NCI-H2227 (cell line): ENCODE results near the gene PPFIBP1.
"Not testable (repeated sequence)": the region's sequence is repeated elsewhere in the genome, so short reads cannot be mapped to it uniquely, and the experiment has no call there.

Source experiments
- DNase-seq: peaks from one replicate; lab custom pipeline; 2025; ENCODE audit not compliant: unreplicated experiment; lab: John Stamatoyannopoulos, UW

Gene PPFIBP1

DNA sequence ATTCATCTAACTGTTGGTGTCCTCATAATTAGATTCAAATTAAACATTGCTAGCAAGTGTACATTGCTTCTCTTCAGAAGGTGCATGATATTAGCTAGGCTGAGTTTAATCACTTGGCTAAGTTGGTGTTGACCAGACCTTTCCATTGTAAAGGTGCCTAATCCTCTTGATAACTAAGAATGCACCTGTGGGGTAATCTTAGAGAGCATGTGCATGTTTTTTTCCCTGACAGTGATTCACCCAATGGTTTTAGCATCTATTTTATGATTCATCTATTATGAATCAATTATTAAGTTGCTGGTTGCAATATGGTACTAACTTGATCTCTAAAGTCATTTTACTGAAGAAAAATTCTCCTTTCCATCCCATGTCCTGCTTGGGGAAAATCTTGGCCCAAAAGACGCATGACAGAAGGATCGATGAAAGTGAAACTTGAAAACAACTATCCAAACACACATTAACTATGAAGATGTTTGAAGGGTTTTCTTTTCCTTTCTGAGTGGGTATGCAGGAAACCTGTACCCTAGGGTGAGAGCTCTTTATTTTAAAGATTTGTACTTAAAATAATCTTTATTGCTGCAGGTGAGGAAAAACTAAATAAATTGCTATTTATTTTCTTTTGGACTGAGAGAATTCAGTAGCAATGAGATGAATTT, 64.2 kb downstream of the PPFIBP1 start:
- DNase-seq, result not testable (repeated sequence)

DNA sequence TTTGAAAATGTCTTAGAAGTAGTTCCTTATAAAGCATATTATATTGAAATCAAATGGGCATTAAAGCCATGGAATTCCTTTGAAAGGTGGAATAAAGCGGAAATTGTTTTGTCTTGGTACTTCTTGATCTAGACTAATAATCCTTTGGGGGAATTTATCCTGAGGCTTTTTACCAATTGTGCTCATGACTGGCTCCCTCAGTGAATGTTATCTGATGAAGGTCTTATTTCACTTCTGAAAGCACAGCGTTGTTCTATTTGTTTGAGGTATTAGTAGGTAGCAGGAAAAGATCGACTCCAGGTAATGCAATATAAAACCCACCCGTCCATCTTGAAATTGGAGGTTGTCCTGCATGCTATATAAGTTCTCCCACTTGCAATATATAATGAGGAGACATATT, 64.8 kb downstream of the PPFIBP1 start:
- DNase-seq, result no peak

DNA sequence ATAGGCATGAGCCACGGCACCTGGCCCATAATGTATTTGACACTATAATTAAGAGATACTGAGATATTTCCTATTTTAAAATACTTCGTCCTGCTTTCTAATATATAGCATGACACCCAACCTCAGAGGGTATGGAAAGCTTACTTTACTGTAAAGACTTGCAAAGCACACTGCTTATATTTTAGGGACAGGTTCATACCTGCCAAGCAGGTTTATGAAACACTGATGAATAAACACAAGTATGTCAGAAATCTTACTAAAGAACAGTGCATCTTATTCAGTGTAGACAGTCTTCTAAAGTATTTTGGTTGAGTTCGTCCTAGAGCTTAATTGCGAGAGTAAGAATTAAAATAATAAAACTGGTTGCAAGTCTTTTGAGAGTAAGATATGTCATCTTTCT, 65.4 kb downstream of the PPFIBP1 start:
- DNase-seq, result no peak

DNA sequence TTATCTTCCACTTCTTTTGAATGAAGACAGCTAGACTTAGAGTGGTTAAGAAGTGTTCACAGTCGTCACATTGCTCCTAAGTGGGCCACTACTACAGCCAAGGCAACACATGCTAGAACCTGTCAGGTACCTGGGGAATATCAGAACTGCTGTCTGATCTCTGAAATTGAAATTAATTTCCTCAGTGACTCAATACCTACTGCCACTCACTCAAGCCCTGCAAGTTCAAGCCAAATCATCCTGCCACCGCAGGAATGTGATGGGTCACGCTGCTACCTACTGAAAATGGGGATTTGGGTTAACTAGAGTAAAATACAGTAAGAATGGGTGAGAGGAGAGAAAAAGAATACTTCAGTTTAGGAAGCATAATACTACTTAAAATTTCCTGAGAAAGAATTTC, 67.7 kb downstream of the PPFIBP1 start:
- DNase-seq, result not testable (repeated sequence)

DNA sequence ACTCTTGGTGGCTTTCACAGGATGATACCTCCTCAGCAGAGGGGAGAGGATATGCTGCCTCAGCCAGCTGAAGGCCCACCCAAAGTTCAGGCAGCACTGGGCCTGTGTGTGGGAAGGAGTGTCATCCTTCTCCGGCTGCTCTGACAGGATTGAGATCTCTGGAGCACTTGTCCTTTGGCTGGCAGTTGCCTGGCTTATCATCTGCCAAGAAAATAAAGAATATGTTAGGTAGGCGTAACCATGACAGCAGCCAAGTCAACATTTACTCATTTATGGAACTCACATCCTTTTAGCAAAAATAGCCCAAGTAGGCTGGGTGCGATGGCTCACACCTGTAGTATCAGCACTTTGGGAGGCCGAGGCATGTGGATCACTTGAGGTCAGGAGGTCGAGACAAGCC, 68.5 kb downstream of the PPFIBP1 start:
- no peak for DNase-seq

DNA sequence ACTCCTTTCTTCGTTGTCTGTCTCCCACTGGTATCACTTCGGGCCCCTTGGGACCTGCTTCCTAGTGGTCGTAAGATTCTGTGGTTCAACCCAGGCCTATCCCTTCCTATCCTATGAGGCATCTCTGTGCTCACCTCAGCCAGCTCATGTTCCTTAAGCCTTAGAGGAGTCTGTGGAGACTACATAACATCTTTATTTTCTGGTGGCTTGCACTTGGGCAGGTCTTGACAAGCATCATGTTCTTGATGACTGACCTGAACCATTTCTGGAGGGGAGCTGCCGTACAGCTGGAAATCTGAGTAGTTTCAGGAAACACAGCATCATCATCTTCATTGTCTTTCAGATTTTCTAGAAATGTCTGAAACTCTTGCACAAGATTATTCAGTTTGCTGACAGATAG, 69.3 kb downstream of the PPFIBP1 start:
- DNase-seq, result no peak

DNA sequence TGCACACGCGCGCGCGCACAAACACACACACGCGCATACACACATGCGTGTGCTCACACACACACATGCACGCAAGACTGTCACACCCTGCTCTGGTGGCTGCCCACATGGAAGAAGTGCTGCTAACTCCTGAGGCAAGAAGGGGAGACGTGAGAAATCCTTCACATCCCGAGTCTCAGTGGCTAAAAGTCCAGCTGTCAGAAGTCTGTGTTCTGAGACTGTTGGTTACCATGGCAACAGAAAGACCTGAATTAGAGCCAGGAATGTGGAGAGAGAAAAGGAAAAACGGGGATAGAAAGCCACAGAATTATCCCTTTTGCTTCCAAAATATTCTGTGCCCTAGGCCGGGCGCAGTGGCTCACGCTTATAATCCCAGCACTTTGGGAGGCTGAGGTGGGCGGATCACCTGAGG, 71.2 kb downstream of the PPFIBP1 start:
- DNase-seq, result peak; percentile 37

DNA sequence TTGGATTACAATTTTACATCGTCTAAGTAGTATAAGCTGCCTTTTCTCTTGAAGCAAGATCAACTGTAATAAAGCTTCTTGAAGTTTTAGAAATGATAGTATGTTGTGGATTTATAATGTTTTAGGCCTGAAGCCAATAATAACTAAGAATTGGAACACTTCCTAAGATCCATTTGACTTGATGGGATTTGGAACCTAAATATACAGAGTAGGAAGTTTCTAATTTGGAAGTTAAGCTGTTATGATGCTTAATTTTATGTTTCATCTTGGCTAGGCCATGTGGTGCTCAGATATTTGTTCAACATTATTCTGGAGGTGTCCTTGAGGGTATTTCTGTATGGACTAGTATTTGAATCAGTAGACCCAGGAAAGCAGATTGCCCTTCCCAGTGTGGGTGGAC, 74.9 kb downstream of the PPFIBP1 start:
- DNase-seq, result not testable (repeated sequence)

DNA sequence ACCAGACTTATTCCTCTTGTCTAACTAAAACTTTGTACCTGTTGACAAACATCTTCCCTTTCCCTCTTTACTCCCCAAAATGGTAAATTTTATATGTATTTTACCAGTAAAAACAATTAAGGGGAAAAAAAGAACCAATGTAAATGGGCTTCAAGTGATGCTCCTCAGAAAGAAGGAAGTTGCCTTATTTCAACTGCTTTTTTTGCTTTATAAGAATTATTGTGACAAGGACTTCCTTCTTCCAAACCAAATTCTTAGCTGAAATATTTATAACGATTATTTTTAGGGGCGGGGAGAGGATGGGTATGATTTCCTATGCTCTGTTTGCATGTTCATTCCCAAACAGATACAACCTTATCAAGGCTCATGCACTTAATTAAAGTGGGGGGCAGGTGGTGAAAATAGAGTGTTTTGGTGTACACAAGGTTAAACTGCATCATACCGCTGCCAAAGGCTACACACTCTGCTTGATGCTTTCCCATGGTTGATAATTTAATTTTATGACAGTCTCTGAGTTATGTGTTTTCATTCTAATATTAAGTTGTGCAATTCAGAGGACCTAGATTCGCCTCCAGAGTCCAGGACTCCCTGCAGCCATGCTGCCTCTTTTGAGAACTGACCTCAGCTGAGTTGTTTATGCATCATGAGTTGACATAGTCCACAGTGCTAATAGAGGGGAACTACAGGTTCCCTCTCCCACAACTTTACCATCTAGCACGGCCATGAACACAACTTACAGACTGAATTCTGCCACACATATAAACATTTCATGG, 77.2 kb downstream of the PPFIBP1 start:
- not testable (repeated sequence) for DNase-seq

DNA sequence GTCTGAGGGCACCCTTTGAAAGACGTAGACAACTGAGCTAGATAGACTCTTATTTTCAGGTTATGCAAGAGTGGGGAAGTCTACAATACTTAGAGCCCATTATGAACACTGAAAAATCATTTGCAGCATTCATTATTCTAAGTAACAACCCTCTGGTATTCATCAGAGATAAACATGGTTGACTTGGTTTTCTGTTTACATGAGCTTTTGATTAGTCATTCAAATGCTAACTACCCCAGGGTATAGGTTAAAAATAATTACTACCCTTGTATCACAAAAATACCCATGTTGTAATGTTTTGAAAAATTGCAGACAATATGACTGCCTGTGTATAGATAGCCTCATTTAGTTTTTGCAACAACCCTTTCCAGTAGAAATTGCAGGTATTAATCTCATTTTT, 78.5 kb downstream of the PPFIBP1 start:
- DNase-seq, result no peak

DNA sequence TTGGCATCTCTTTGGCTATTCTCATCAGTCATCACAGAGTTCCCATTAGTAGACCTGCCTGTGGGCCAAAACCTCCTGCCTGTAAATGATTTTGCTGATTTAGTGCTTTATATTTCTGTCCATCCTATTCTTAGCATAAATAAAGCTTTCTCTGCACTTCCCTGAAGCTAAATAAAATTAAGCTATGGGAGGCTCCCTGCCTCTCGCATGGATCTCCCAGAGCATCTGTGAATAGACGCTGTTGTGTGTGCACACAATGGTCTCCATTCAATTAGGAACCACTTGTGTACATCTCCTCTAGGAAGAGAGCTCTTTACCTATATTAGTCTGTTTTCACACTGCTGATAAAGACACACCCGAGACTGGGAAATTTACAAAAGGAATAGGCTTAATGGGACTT, 80.4 kb downstream of the PPFIBP1 start:
- DNase-seq, result no peak

DNA sequence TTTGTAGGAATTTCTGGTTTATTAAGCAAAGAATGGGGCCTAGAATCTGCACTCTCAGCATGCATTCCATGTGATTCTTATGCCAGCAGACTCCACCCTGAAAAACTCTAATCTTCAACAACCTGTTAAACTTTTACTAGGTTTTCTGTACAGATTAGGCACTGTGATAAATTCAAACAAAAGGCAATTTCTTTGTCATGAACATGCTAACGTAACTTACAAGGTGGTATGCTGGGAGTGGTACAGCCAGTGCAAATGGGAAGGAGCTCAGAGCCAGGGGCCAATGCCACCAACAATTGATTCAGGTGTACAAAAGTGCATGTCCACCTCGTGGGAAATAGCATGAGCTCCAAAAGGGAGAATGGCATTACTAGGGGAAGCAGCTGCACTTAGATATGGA, 83.0 kb downstream of the PPFIBP1 start:
- DNase-seq, result no peak

DNA sequence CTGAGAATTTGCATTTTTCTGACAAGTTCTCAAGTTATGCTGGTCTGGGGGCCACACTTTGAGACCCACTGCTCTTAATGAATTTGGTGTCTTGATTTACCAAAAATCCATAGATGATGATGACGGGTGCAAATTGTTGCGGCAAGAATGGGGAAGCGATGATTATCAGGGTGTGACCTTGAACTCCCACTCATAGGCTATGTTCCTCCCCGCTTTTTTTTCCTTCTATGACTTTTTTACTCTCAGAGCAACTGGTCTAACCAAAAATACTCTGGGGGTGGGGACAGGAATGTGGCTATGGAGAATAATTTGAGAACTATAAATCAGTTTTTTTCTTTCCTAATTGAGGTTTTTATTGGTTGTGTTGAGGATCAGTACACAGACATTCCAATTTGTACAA, 83.6 kb downstream of the PPFIBP1 start:
- DNase-seq, result no peak

DNA sequence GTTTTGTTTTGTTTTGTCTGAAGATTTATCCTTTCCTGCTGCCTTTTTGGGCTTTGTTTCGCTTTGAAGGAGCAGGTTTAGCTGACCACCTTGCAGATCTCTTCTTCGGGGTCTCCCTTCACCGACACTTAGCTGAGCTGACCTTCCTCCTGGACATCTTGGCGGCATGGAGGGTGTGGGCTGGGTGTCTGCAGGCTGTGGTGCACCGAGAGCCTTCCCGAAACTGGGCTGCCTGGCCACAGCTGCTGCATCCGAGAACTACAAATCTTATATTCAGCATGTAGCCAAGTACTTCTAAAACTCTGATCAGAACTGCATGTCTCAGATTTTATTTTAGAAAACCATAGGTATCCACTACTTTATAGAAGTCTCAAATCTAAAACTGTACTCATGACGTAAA, 84.9 kb downstream of the PPFIBP1 start:
- no peak for DNase-seq

DNA sequence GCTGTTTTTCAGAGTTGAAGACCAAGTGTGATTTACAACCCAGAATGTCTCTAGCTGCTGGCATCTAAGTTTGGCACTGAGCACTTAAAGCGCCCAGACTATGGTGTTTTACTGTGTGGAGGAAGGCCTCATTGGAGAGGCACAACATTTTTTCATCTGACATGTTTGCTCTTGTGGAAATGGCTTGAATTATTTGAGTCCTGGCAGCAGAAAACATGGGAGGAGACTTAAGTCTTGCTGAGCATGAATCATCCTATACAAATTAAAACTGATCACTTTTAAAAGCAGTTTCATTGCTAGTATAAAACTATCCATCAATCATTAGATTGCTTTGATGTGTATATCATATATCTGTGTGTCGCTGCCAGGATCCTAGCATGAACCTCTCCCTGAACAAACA, 86.4 kb downstream of the PPFIBP1 start:
- DNase-seq, result no peak

DNA sequence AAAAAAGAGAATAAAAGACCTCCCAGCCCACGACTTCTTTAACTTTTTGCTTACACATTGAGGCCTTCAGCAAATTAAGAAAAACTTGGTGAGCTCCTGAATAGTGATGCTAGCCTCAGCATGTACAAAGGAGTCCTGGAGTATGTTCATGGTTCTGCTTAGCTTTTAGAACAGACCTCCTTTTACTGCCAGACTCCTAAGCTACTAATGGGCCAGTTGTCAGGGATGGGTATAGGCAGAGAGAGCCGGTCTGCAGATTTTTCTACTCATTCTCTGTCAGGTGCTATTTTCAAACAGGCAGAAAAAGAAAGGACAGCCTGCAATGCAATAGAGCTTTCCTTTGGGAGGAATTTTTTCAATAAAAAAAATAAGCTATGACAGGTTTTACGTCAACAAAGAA, 90.4 kb downstream of the PPFIBP1 start:
- no peak for DNase-seq

DNA sequence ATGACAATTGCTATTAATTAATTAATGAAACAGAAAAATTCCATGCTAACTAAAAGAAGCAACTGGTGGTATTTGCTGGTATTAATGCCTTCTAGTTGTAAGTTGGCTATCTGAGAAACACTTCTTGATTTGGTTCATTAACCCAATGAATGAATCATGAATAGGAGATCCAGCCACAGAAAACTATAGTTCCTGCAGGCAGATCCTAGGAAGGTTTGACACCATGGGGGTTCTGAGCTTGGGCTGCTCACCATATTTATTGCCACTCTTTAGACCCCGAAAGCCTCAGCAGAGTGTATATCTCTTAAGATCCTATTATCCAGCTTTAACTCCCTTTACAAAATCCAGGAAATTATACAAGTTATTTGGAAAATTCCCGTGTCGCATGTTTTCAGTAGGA, 90.9 kb downstream of the PPFIBP1 start:
- DNase-seq, result no peak

DNA sequence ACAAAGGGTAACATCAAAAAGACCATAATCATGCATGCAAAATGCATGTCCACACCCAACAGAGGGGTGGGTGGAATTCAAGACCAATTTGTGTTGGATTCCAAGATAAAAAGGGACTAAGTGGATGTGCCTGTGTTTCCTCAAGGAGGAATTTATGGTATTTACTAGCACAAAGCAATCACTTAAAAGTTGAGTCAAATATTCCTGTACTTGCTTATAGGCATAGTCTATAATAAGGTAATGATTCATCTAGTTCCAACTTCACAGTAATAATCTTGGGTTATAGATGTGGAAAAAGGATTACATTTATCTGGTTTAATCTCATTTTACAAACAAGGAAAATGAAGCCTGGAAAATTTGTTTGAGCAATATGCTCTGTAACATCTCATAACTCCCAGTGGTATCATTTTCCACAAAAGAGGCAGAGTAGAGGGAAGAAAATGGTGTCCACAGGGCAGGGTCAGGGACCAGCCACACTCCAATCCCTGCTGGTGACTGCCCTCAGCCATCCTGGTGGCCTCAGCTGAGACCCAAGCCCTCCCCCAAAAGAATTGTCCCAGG, 91.4 kb downstream of the PPFIBP1 start:
- DNase-seq, result no peak

DNA sequence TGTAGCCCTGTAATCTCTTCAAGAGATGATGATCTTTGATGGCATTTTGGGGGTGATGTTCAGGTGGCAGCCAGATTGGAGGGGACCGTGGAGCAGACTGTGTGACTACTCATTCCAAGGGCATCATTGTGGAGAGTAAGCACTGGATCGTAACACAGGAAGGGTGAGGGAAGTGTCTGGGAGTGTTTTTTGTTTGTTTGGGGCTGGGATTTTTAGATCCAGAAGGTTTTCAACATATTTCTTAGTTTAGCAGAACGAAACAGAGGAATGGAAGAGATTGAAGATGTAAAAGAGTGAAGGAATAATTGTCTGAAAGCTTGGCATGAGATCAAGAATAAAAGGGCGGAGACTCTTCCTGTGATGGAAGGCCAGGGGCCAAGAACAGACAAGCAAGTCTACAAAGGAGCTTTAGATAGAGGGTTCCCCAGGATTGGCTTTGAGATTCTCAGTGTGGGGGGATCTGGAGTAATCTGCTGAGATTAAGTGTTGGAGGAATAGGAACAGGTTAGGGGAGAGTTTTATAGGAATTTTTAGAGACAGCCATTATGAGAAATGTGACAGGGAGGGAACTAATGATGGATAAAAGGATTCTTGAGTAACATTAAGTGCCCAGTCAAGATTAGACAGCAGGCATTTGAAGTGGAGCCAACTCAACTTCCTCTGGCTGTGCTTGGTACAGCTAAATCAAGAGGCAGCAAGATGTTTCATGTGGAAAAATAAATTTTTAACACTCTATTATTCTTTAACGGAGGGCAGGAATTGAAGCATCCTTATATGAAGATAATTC, 92.5 kb downstream of the PPFIBP1 start:
- DNase-seq, result no peak

DNA sequence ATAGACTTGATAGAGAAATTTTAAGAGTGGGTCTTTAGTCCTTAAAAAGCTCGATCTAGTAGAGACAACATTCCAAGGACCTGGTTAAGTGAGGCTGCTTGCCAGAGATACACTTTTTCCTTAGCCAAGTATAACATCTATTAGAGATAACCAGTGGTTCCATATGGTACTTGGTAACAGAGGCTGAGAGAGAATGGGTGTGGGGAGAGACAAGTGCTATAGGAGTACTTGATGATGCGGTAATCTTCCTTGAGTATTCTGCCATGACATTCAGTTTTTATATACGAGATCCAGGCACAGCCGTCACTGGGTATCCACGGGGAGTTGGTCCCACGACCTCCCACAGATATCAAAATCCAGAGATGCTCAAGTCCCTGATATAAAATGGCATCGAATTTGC, 94.8 kb downstream of the PPFIBP1 start:
- no peak for DNase-seq

DNA sequence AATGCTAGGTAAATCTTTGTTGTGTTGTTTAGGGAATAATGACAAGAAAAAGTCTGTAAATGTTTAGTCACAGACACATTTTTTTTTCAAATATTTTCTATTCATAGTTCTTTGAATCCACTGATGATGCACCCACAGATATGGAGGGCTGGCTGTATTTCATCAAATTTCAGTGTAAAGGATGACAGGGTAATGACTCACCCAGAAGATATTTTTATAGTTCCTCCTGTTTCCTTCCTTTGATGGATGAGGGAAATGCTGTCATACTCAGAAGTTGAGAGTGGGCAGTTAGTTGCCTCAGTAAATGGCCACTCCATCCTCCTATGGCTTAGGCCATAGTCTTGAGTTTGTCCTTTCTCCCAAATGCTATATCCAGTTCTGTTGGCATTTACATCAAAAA, 95.3 kb downstream of the PPFIBP1 start:
- DNase-seq, result no peak

DNA sequence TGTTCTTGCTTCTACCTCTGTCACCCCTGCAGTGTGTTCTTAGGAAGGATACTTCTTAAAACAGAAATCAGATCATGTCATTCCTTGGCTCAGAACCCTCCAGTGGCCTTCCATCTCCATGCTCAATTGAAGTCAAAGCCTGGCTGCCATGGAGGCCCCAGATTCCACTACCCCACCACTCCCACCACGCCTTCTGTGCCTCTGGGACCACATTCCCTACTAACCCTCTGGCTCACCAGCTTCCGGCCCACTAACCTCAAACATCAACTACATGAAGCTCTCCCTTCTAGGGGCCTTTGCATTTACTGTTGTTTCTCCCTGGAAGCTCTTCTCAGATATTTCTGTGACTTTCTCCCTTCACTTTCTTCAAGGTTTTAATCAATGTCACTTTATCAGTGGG, 96.1 kb downstream of the PPFIBP1 start:
- no peak for DNase-seq
